ENCODE data around the gene COA8.
A peak's percentile ranks its signal among the peaks of the same experiment; 100 is the strongest.

DNA sequence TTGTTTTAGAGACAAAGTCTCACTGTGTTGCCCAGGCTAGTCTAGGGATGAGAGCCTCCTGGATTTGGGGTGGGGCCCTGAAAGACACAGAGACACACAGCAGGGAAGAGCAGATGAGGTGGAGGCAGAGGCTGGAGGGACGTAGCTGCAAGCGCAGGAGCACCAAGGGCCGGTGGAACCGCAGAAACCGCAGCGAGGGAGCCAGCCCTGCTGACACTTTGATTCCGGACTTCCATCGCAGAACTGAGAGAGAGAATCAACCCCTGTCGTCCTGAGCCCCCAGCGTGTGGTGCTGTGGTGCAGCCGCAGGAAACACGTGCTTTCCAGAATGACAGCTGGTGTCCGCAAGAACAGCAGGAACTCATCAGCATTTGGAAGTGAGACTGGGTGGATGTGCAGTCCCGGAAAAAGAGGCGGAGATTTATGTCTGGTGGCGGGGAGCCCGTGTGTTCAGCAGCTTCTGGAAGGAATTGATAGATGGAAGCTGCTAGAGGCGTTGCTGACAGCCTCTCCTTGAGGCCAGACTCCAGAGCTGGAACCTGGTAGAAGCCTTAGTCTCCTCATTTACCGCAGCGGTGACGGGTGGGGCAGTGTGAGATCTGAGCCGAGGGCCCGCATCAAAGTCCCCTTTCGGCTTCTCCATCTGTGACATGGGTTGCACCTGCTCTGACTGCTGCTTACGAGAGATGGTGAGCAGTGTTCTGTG is 44.4 kb downstream of the COA8 start:
- TF ChIP-seq, protein P1, sequence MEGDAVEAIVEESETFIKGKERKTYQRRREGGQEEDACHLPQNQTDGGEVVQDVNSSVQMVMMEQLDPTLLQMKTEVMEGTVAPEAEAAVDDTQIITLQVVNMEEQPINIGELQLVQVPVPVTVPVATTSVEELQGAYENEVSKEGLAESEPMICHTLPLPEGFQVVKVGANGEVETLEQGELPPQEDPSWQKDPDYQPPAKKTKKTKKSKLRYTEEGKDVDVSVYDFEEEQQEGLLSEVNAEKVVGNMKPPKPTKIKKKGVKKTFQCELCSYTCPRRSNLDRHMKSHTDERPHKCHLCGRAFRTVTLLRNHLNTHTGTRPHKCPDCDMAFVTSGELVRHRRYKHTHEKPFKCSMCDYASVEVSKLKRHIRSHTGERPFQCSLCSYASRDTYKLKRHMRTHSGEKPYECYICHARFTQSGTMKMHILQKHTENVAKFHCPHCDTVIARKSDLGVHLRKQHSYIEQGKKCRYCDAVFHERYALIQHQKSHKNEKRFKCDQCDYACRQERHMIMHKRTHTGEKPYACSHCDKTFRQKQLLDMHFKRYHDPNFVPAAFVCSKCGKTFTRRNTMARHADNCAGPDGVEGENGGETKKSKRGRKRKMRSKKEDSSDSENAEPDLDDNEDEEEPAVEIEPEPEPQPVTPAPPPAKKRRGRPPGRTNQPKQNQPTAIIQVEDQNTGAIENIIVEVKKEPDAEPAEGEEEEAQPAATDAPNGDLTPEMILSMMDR (IDR thresholded peaks at IDR 0.05), result peak in 1 of 4 experiments; percentile 29
- TF ChIP-seq POLR2A (IDR thresholded peaks at IDR 0.05) (no peak), EP300 (IDR thresholded peaks at IDR 0.05) (no peak)

Data from sigmoid colon (tissue), 4 donors.